HCT116 (cell line): ENCODE data around the gene MOK. TPM values are rescaled to one million over a fixed set of nuclear protein-coding genes. Genes with fewer than 3 reads are reported as not detected.

ENCODE experiments used
- ATAC-seq: fragments of 200-7000 bp; cut with Tn5 transposase; 2 replicates; pipeline ENCODE4 v1.9.1; 2020; ENCODE audit warnings: mild to moderate bottlenecking, moderate library complexity
- BruUV-seq: library from RNA; stranded (reverse); fragments of 400-500 nt; replicated peaks from 2 replicates; lab custom pipeline; 2021; lab: Mats Ljungman, UMichigan
- CTCF ChIA-PET: fragments of 300-600 bp; sonication (Branson Sonifier 250); formaldehyde crosslinking; loops from one replicate; lab custom pipeline; 2021; ENCODE audit warnings: antibody characterized with exemption; lab: Charles Lee
- POLR2A ChIA-PET: fragments of 300-600, 350-600 bp; sonication (Branson Sonifier 250); formaldehyde crosslinking; loops from one replicate; lab custom pipeline; 2021; ENCODE audit warnings: antibody characterized with exemption; lab: Charles Lee
- RAD21 ChIA-PET, 2 experiments: fragments of 300-600 bp; sonication (Branson Sonifier 250); formaldehyde crosslinking; loops; one replicate each; lab custom pipeline; 2023; ENCODE audit warnings: low total read pairs in 2 of 2; ENCODE audit not compliant: uncharacterized antibody in 2 of 2, unreplicated experiment in 2 of 2, low non-redundant PET in 1 of 2; lab: Charles Lee
- DNase-seq: peaks from one replicate; pipeline ENCODE4 v3.0.0-alpha.2; 2010; ENCODE audit warnings: low read depth, low spot score
- H2AFZ ChIP-seq: fragments of 200-600 bp; shearing (Covaris generic), sonication (generic); 2 replicates; pipeline ENCODE4 v1.6.1; 2017; ENCODE audit warnings: low read depth, mixed run types, mixed read lengths, antibody characterized with exemption, low read length; ENCODE audit not compliant: poor library complexity, severe bottlenecking
- H3K27ac ChIP-seq: 2 replicates; pipeline ENCODE4 v1.5.1; 2012; ENCODE audit warnings: low read depth, low read length
- H3K27me3 ChIP-seq: fragments of 200-600 bp; sonication (generic); 2 replicates; pipeline ENCODE4 v1.6.1; 2016; ENCODE audit warnings: mixed run types, low read length, mixed read lengths; ENCODE audit not compliant: insufficient read depth
- H3K36me3 ChIP-seq, 2 experiments: fragments of 200-500 bp in 1 of 2; fragments of 200-600 bp in 1 of 2; sonication (Bioruptor generic) in 1 of 2; sonication (generic) in 1 of 2; 2 replicates each; pipeline versions ENCODE4 v1.5.1 to v1.6.1; 2014 to 2016; ENCODE audit warnings: low read length in 2 of 2, inconsistent platforms in 1 of 2, mixed read lengths in 1 of 2, mixed run types in 1 of 2; ENCODE audit not compliant: insufficient read depth in 2 of 2, control insufficient read depth in 1 of 2
- H3K4me1 ChIP-seq, 2 experiments: fragments of 200-600 bp in 1 of 2; sonication (generic) in 1 of 2; 2 replicates each; pipeline versions ENCODE4 v1.5.1 to v1.6.1; 2012 to 2017; ENCODE audit warnings: low read length in 2 of 2, inconsistent platforms in 1 of 2, mild to moderate bottlenecking in 1 of 2, mixed read lengths in 1 of 2, mixed run types in 1 of 2, moderate library complexity in 1 of 2; ENCODE audit not compliant: insufficient read depth in 2 of 2, control insufficient read depth in 1 of 2
- H3K4me2 ChIP-seq: fragments of 200-600 bp; sonication (generic); 2 replicates; pipeline ENCODE4 v1.6.1; 2017; ENCODE audit warnings: mixed run types, low read length, mixed read lengths
- H3K4me3 ChIP-seq, 2 experiments: fragments of 200-600 bp in 1 of 2; sonication (generic) in 1 of 2; replicated peaks in 1 of 2; 2 replicates each; pipeline ENCODE4 v1.5.1; 2011 to 2016; ENCODE audit warnings: low read length in 2 of 2, control low read depth in 1 of 2, low read depth in 1 of 2, mild to moderate bottlenecking in 1 of 2, mixed read lengths in 1 of 2, mixed run types in 1 of 2
- H3K79me2 ChIP-seq: fragments of 200-600 bp; sonication (generic); 2 replicates; pipeline ENCODE4 v1.6.1; 2017; ENCODE audit warnings: mild to moderate bottlenecking, mixed run types, low read length, moderate library complexity, mixed read lengths; ENCODE audit not compliant: insufficient read depth
- H3K9ac ChIP-seq: fragments of 200-600 bp; sonication (generic); 2 replicates; pipeline ENCODE4 v1.6.1; 2016; ENCODE audit warnings: low read length, mixed read lengths
- H3K9me2 ChIP-seq: fragments of 200-600 bp; sonication (generic), shearing (Covaris generic); 2 replicates; pipeline ENCODE4 v1.6.1; 2017; ENCODE audit warnings: mixed run types, mild to moderate bottlenecking, moderate library complexity; ENCODE audit not compliant: insufficient read depth
- H3K9me3 ChIP-seq, 2 experiments: fragments of 200-500 bp in 1 of 2; fragments of 200-600 bp in 1 of 2; sonication (Bioruptor generic) in 1 of 2; sonication (generic) in 1 of 2; 2 replicates each; pipeline ENCODE4 v1.6.1; 2014 to 2017; ENCODE audit warnings: low read length in 2 of 2, mixed read lengths in 2 of 2, inconsistent platforms in 1 of 2, low read depth in 1 of 2, mild to moderate bottlenecking in 1 of 2, mixed run types in 1 of 2, moderate library complexity in 1 of 2; ENCODE audit not compliant: control insufficient read depth in 1 of 2, insufficient read depth in 1 of 2
- H4K20me1 ChIP-seq: fragments of 200-600 bp; sonication (generic), shearing (Covaris generic); 2 replicates; pipeline ENCODE4 v1.6.1; 2017; ENCODE audit warnings: mixed run types, mild to moderate bottlenecking, moderate library complexity; ENCODE audit not compliant: insufficient read depth
- CBX3 ChIP-seq: IDR thresholded peaks from 2 replicates; pipeline ENCODE4 v1.6.1; 2012; ENCODE audit warnings: low read depth
- CEBPB ChIP-seq: IDR thresholded peaks from 2 replicates; pipeline ENCODE4 v1.6.1; 2012; ENCODE audit warnings: low read depth
- CTCF ChIP-seq, 3 experiments: fragments of 200-600 bp in 1 of 3; sonication (generic) in 1 of 3; IDR thresholded peaks in 2 of 3; conservative IDR thresholded peaks in 1 of 3; 2 replicates each; pipeline ENCODE4 v1.5.1; 2012 to 2017; ENCODE audit warnings: low read depth in 2 of 3, low read length in 2 of 3, antibody characterized with exemption in 1 of 3, borderline replicate concordance in 1 of 3, control low read depth in 1 of 3, mild to moderate bottlenecking in 1 of 3, mixed read lengths in 1 of 3, mixed run types in 1 of 3, moderate library complexity in 1 of 3; ENCODE audit not compliant: insufficient read depth in 1 of 3
- EGR1 ChIP-seq: IDR thresholded peaks from 2 replicates; pipeline ENCODE4 v1.6.1; 2012; ENCODE audit warnings: low read depth
- EZH2 ChIP-seq: fragments of 200-600 bp; sonication (generic); IDR thresholded peaks from 2 replicates; pipeline ENCODE4 v1.6.1; 2017; ENCODE audit warnings: antibody characterized with exemption, mixed run types
- EZH2phosphoT487 ChIP-seq: fragments of 200-600 bp; IDR thresholded peaks from 2 replicates; pipeline ENCODE4 v1.6.1; 2018; ENCODE audit warnings: antibody characterized with exemption, borderline replicate concordance
- FOSL1 ChIP-seq: IDR thresholded peaks from 2 replicates; pipeline ENCODE4 v1.6.1; 2012; ENCODE audit warnings: low read depth
- JUND ChIP-seq: IDR thresholded peaks from 2 replicates; pipeline ENCODE4 v1.6.1; 2012
- POLR2A ChIP-seq: IDR thresholded peaks from 2 replicates; pipeline ENCODE4 v1.7.0; 2011; ENCODE audit warnings: borderline replicate concordance; ENCODE audit not compliant: insufficient read depth, insufficient read length; ENCODE audit errors: extremely low read depth
- POLR2AphosphoS5 ChIP-seq: IDR thresholded peaks from 2 replicates; pipeline ENCODE4 v1.6.1; 2011; ENCODE audit warnings: mild to moderate bottlenecking, low read depth, low read length, moderate library complexity
- REST ChIP-seq: IDR thresholded peaks from 2 replicates; pipeline ENCODE4 v1.6.1; 2012; ENCODE audit warnings: low read depth
- SIN3A ChIP-seq: IDR thresholded peaks from 2 replicates; pipeline ENCODE4 v1.6.1; 2012; ENCODE audit warnings: low read depth
- SRF ChIP-seq: IDR thresholded peaks from 2 replicates; pipeline ENCODE4 v1.6.1; 2012; ENCODE audit warnings: low read depth
- YY1 ChIP-seq: IDR thresholded peaks from 2 replicates; pipeline ENCODE4 v1.6.1; 2011; ENCODE audit warnings: low read length, low read depth, moderate library complexity, mild to moderate bottlenecking; ENCODE audit not compliant: insufficient replicate concordance; ENCODE audit errors: extremely low read depth
- ZFX ChIP-seq: fragments of 450-650 bp; IDR thresholded peaks from 2 replicates; pipeline ENCODE4 v1.6.1; 2017
- ZNF274 ChIP-seq: fragments of 200-500 bp; sonication (Bioruptor generic); IDR thresholded peaks from 2 replicates; pipeline ENCODE4 v1.6.1; 2014; ENCODE audit warnings: mild to moderate bottlenecking, low read depth, low read length, inconsistent platforms
- intact Hi-C: fragments of 100-400 bp; cut with micrococcal nuclease; formaldehyde crosslinking; loops from 2 replicates; pipeline ENCODE4 v1.10.0; 2022
- total RNA-seq: library from RNA; stranded (reverse); gene quantifications from one replicate; pipeline ENCODE4 v1.2.1, GENCODE V29; 2021; ENCODE audit not compliant: unreplicated experiment

MOK gene
- total RNA-seq, 1 experiment from 2014 or later: 9.4 TPM

GRCh38 chr14:102200690-102201352, 104.1 kb downstream of the MOK start:
- peaks cover 20% of the 10 kb centered on the region; the same call in 1 of the 2 replicates for H3K79me2 ChIP-seq
- ATAC-seq (no peak), DNase-seq (no peak)
- H4K20me1 ChIP-seq: no peaks in the 10 kb centered on the region
- no peak overlapping the region for H2AFZ ChIP-seq
- H3K27me3 ChIP-seq: no peaks in the 10 kb centered on the region
- no peak for TF ChIP-seq POLR2A
- no peak for TF ChIP-seq CBX3
- TF ChIP-seq ZFX: no peak
- no peak for TF ChIP-seq POLR2AphosphoS5
- TF ChIP-seq YY1: no peak
- TF ChIP-seq FOSL1: no peak
- no peak for TF ChIP-seq SRF
- TF ChIP-seq, all 23 proteins: peak for 0
- H3K4me1 ChIP-seq: no peaks in the 10 kb centered on the region
- no peak overlapping the region for H3K4me2 ChIP-seq
- ChIA-PET RAD21 (no interaction called here), CTCF (no interaction called here), POLR2A (no interaction called here)
- no peak overlapping the region for H3K4me3 ChIP-seq
- peaks cover 0 to 4% of the 10 kb centered on the region in 2 experiments; a peak in 1 of 4 replicates for H3K36me3 ChIP-seq
- no peaks in the 10 kb centered on the region for H3K9me2 ChIP-seq
- H3K27ac ChIP-seq: no peak overlapping the region
- no peaks in the 10 kb centered on the region for H3K9me3 ChIP-seq
- intact Hi-C loops: no loop called here
- H3K9ac ChIP-seq: no peak overlapping the region
- no TSS peak for BruUV-seq

GRCh38 chr14:102197317-102197853, 107.6 kb downstream of the MOK start:
- peaks cover 12% of the 10 kb centered on the region; the same call in 1 of the 2 replicates for H3K79me2 ChIP-seq
- no peaks in the 10 kb centered on the region for H3K9me3 ChIP-seq
- ChIA-PET POLR2A (no interaction called here), RAD21 (no interaction called here), CTCF (no interaction called here)
- no peak for TF ChIP-seq EZH2
- no peak for TF ChIP-seq CTCF (IDR thresholded peaks at IDR 0.05 in 2 of 3, conservative IDR thresholded peaks at IDR 0.05 in 1 of 3; ENCODE audit: borderline replicate concordance in 1 of 3, insufficient read depth in 1 of 3, low read depth in 2 of 3, low read length in 2 of 3)
- TF ChIP-seq EZH2phosphoT487: no peak
- no peak for TF ChIP-seq JUND
- no peak for TF ChIP-seq POLR2AphosphoS5
- no peak for TF ChIP-seq SIN3A
- TF ChIP-seq ZNF274: no peak
- TF ChIP-seq EGR1: no peak
- TF ChIP-seq CEBPB: no peak
- TF ChIP-seq REST: no peak
- no TSS peak for BruUV-seq
- no peak overlapping the region for H3K4me2 ChIP-seq
- no peaks in the 10 kb centered on the region for H3K9me2 ChIP-seq
- H3K27ac ChIP-seq: no peak overlapping the region
- H2AFZ ChIP-seq: no peak overlapping the region
- no peak for ATAC-seq
- H3K9ac ChIP-seq: no peak overlapping the region
- no peaks in the 10 kb centered on the region for H3K4me1 ChIP-seq
- no peaks in the 10 kb centered on the region for H3K27me3 ChIP-seq
- H4K20me1 ChIP-seq: no peaks in the 10 kb centered on the region
- intact Hi-C loops: no loop called here
- no peak for DNase-seq
- no peak overlapping the region for H3K4me3 ChIP-seq
- H3K36me3 ChIP-seq: peaks cover 0 to 4% of the 10 kb centered on the region in 2 experiments; a peak in 1 of 4 replicates
